K562 (cell line): Measurements from ENCODE around the gene JAKMIP1. TPM values are rescaled to one million over a fixed set of nuclear protein-coding genes. Genes with fewer than 3 reads are reported as not detected.

Experiments used
- ATAC-seq: fragments of 200-7000 bp; cut with Tn5 transposase; 3 replicates; pipeline ENCODE4 v1.9.1; 2020; ENCODE audit warnings: moderate library complexity
- BruUV-seq: library from RNA; stranded (reverse); fragments of 400-500 nt; replicated peaks from 2 replicates; lab custom pipeline; 2021; lab: Mats Ljungman, UMichigan
- CTCF ChIA-PET: fragments of 300-600 bp; formaldehyde crosslinking; extraction: SDS; loops from one replicate; lab custom pipeline; 2021; ENCODE audit warnings: low intra/inter-chr PET ratio; lab: Yijun Ruan, JAX
- POLR2A ChIA-PET: fragments of 300-600, 350-650 bp; sonication (Branson Sonifier 250); formaldehyde crosslinking; extraction: SDS; loops from one replicate; lab custom pipeline; 2021; ENCODE audit warnings: antibody characterized with exemption, inconsistent platforms; lab: Yijun Ruan, JAX
- DNase-seq, 4 experiments: peaks; one replicate each; pipeline versions ENCODE4 v3.0.0 to v3.0.0-alpha.2; 2011 to 2018; ENCODE audit warnings: low spot score in 3 of 4, mixed read lengths in 3 of 4; ENCODE audit errors: extremely low read depth in 1 of 4
- FAIRE-seq: peaks from 2 replicates; lab custom pipeline; 2011; peaks lifted over from hg19 to GRCh38; lab: Jason Lieb, UNC
- H2AFZ ChIP-seq: 2 replicates; pipeline ENCODE4 v1.6.0; 2011; ENCODE audit warnings: low read depth, low read length, control low read depth, inconsistent platforms
- H3K27ac ChIP-seq: fragments of 200-600 bp; 3 replicates; pipeline ENCODE4 v1.8.0; 2011; ENCODE audit warnings: low read depth, mild to moderate bottlenecking, control low read depth, inconsistent platforms, low read length, moderate library complexity, mixed read lengths; ENCODE audit errors: extremely low read depth
- H3K27me3 ChIP-seq, 2 experiments: fragments of 300-600 bp in 1 of 2; 2 replicates in 1 of 2; 3 replicates in 1 of 2; pipeline versions ENCODE4 v1.6.0 to v1.8.0; 2011; ENCODE audit warnings: inconsistent platforms in 2 of 2, low read length in 2 of 2, mild to moderate bottlenecking in 1 of 2, mixed read lengths in 1 of 2, moderate library complexity in 1 of 2; ENCODE audit not compliant: control insufficient read depth in 2 of 2, insufficient read depth in 2 of 2
- H3K36me3 ChIP-seq: fragments of 300-600 bp; 3 replicates; pipeline ENCODE4 v1.8.0; 2011; ENCODE audit warnings: mild to moderate bottlenecking, low read length, inconsistent platforms; ENCODE audit not compliant: control insufficient read depth, insufficient read depth
- H3K4me1 ChIP-seq, 2 experiments: fragments of 200-600 bp in 1 of 2; replicated peaks in 1 of 2; 2 replicates in 1 of 2; 3 replicates in 1 of 2; pipeline versions ENCODE4 v1.5.1 to v1.8.0; 2011; ENCODE audit warnings: inconsistent platforms in 2 of 2, low read length in 2 of 2, mild to moderate bottlenecking in 1 of 2, mixed read lengths in 1 of 2, moderate library complexity in 1 of 2; ENCODE audit not compliant: control insufficient read depth in 2 of 2, insufficient read depth in 2 of 2
- H3K4me2 ChIP-seq: 2 replicates; pipeline ENCODE4 v1.6.1; 2011; ENCODE audit warnings: low read length, control low read depth, inconsistent platforms, mixed read lengths; ENCODE audit not compliant: insufficient read depth
- H3K4me3 ChIP-seq: fragments of 200-600 bp; sonication (generic), shearing (Covaris generic); 2 replicates; pipeline ENCODE4 v1.5.1; 2016; ENCODE audit warnings: control low read depth, inconsistent platforms
- H3K79me2 ChIP-seq: fragments of 200-600 bp; 3 replicates; pipeline ENCODE4 v1.8.0; 2011; ENCODE audit warnings: low read length, inconsistent platforms; ENCODE audit not compliant: control insufficient read depth, insufficient read depth
- H3K9ac ChIP-seq, 2 experiments: 2 replicates each; pipeline versions ENCODE4 v1.6.0 to v1.6.1; 2011; ENCODE audit warnings: low read depth in 2 of 2, low read length in 2 of 2, control low read depth in 1 of 2, inconsistent platforms in 1 of 2, mild to moderate bottlenecking in 1 of 2, mixed read lengths in 1 of 2; ENCODE audit not compliant: insufficient read depth in 1 of 2
- H3K9me1 ChIP-seq: one replicate; pipeline ENCODE4 v1.6.0; 2011; ENCODE audit warnings: inconsistent platforms, mild to moderate bottlenecking, low read length, moderate library complexity; ENCODE audit not compliant: control insufficient read depth, insufficient read depth
- H3K9me3 ChIP-seq: replicated peaks from 2 replicates; pipeline ENCODE4 v1.5.1; 2011; ENCODE audit warnings: low read depth, low read length, inconsistent platforms; ENCODE audit not compliant: control insufficient read depth, insufficient read depth
- H4K20me1 ChIP-seq: replicated peaks from 2 replicates; pipeline ENCODE4 v1.6.1; 2011; ENCODE audit warnings: low read length, inconsistent platforms, mixed read lengths; ENCODE audit not compliant: control insufficient read depth, insufficient read depth
- BRF1 ChIP-seq: IDR thresholded peaks from 3 replicates; pipeline ENCODE4 v1.6.1; 2011; ENCODE audit warnings: borderline replicate concordance, mild to moderate bottlenecking; ENCODE audit not compliant: insufficient read length; ENCODE audit errors: extremely low read depth
- CBX1 ChIP-seq: sonication (generic); IDR thresholded peaks from 2 replicates; pipeline ENCODE4 v1.6.1; 2016; ENCODE audit warnings: antibody characterized with exemption, low read depth, mild to moderate bottlenecking
- CBX3 ChIP-seq, 2 experiments: IDR thresholded peaks; 1 replicate in 1 of 2; 2 replicates in 1 of 2; pipeline ENCODE4 v1.6.1; 2012; ENCODE audit warnings: inconsistent platforms in 2 of 2, low read length in 2 of 2, borderline replicate concordance in 1 of 2, control low read depth in 1 of 2
- FOXM1 ChIP-seq, 2 experiments: fragments of 450-650 bp in 1 of 2; sonication (generic) in 1 of 2; formaldehyde crosslinking in 1 of 2; IDR thresholded peaks; 2 replicates each; pipeline versions ENCODE4 v1.6.1 to v1.9.0; 2017 to 2022; ENCODE audit warnings: low read depth in 2 of 2, mild to moderate bottlenecking in 2 of 2, missing genetic modification reagents in 1 of 2, moderate library complexity in 1 of 2
- HDAC8 ChIP-seq: fragments of 450-650 bp; IDR thresholded peaks from 2 replicates; pipeline ENCODE4 v1.6.1; 2016; ENCODE audit warnings: mild to moderate bottlenecking, missing genetic modification characterization, moderate library complexity, missing compliant biosample characterization
- HEY1 ChIP-seq: fragments of 250-450 bp; sonication (Bioruptor Pico); IDR thresholded peaks from 2 replicates; pipeline ENCODE4 v1.5.0; 2020; ENCODE audit warnings: mild to moderate bottlenecking, moderate library complexity, borderline replicate concordance
- HNRNPK ChIP-seq: fragments of 200-400 bp; formaldehyde crosslinking; IDR thresholded peaks from one replicate; pipeline ENCODE4 v1.6.1; 2018; ENCODE audit warnings: mild to moderate bottlenecking, low read depth, low read length; ENCODE audit not compliant: poor library complexity, severe bottlenecking
- NUFIP1 ChIP-seq: fragments of 450-650 bp; IDR thresholded peaks from 2 replicates; pipeline ENCODE4 v1.6.1; 2018; ENCODE audit not compliant: partially characterized antibody
- PRMT5 ChIP-seq: sonication (generic); formaldehyde crosslinking; IDR thresholded peaks from 2 replicates; pipeline ENCODE4 v1.5.0; 2020; ENCODE audit warnings: missing genetic modification reagents
- RBBP5 ChIP-seq: fragments of 200-600 bp; sonication (generic); IDR thresholded peaks from 2 replicates; pipeline ENCODE4 v1.6.1; 2012; ENCODE audit warnings: borderline replicate concordance, mild to moderate bottlenecking, low read length, control low read depth, inconsistent platforms; ENCODE audit not compliant: insufficient read depth, poor library complexity, severe bottlenecking
- RHOXF2B ChIP-seq: fragments of 250-450 bp; sonication (Bioruptor Pico); conservative IDR thresholded peaks from 2 replicates; pipeline ENCODE4 v1.5.1; 2021
- ZFP36 ChIP-seq: fragments of 150-350 bp; IDR thresholded peaks from 2 replicates; pipeline ENCODE4 v1.6.1; 2018; ENCODE audit warnings: low read length, low read depth; ENCODE audit not compliant: partially characterized antibody
- ZKSCAN1 ChIP-seq: fragments of 150-350 bp; IDR thresholded peaks from 2 replicates; pipeline ENCODE4 v1.6.1; 2016; ENCODE audit warnings: low read depth, low read length
- ZNF134 ChIP-seq: fragments of 250-450 bp; sonication (Bioruptor Pico); conservative IDR thresholded peaks from 2 replicates; pipeline ENCODE4 v1.4.0; 2020
- ZNF436 ChIP-seq: fragments of 250-450, 450-650 bp; sonication (Bioruptor Pico); formaldehyde crosslinking; IDR thresholded peaks from 2 replicates; pipeline ENCODE4 v1.7.0; 2020; ENCODE audit warnings: mild to moderate bottlenecking
- ZSCAN29 ChIP-seq: fragments of 450-650 bp; IDR thresholded peaks from 2 replicates; pipeline ENCODE4 v1.6.1; 2017
- WGBS: fragments of 100-300 bp; shearing (Covaris generic); methylation state at CpG from one replicate; pipeline ENCODE4 v1.1.6; 2016; ENCODE audit warnings: low coverage, mixed read lengths; ENCODE audit not compliant: insufficient coverage; ENCODE audit errors: missing lambda C conversion rate; 5-methylcytosine and 5-hydroxymethylcytosine counted together
- in situ Hi-C: fragments of 300-500 bp; cut with MboI; formaldehyde crosslinking; loops from 4 replicates; pipeline ENCODE4 v1.15.0; 2018; ENCODE audit warnings: inconsistent platforms, mixed read lengths
- intact Hi-C: fragments of 100-400 bp; cut with micrococcal nuclease; formaldehyde crosslinking; loops from 2 replicates; pipeline ENCODE4 v1.14.2; 2022
- polyA plus RNA-seq, 8 experiments: library from polyadenylated mRNA; depleted of rRNA in 4 of 8; stranded (reverse) in 5 of 8; unstranded in 3 of 8; fragments of >200 nt; fragmentation: Nextera tagmentation in 2 of 8; fragmentation: Illumina TruSeq in 1 of 8; extraction: Ambion mirVana in 2 of 8; extraction: Trizol in 1 of 8; gene quantifications; 2 replicates each; pipeline versions ENCODE4 v1.2.1 to v1.2.3, GENCODE V29; 2011 to 2014; ENCODE audit warnings: inconsistent platforms in 1 of 8, missing spikeins in 1 of 8
- total RNA-seq, 7 experiments: library from RNA; depleted of rRNA in 6 of 7; stranded (reverse); fragments of >200 nt in 6 of 7; fragmentation: Illumina TruSeq in 2 of 7; extraction: Trizol in 2 of 7; gene quantifications; 2 replicates each; pipeline versions ENCODE4 v1.2.1 to v1.2.3, GENCODE V29; 2011 to 2021; ENCODE audit warnings: low replicate concordance in 1 of 7
- TF ChIP-seq, protein P1 (sequence below): fragments of 250-450 bp; sonication (Bioruptor Pico); IDR thresholded peaks from 2 replicates; pipeline ENCODE4 v1.5.1; 2021; ENCODE audit warnings: mild to moderate bottlenecking
- TF ChIP-seq, protein P2 (sequence below): fragments of 200-400 bp; formaldehyde crosslinking; IDR thresholded peaks from 2 replicates; pipeline ENCODE4 v1.6.1; 2017; ENCODE audit warnings: mild to moderate bottlenecking, low read depth, low read length, moderate library complexity

JAKMIP1 gene
- total and polyA plus RNA-seq, 9 of the 15 experiments (the other 6 are each of a cell fraction or from before 2014, with no cell fraction given): not detected

DNA sequence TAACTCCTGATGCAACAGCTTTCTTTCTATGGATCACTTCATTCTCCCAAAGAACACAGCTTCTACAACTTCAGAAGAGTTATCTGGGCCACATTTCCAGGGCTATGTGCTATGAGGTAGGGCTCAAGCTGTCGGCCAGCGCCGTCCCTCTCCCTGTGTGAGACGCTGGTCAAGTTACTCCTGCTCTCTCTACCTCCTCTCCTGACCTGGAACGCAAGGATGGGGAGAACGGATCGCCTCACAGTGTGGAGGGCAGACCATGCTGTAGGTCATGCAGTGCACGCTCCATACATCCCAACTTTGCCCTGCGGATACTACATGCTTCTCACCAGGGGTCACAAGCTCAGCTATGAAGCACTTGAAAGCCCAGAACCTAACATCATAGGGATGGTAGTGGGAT, 42.4 kb downstream of the JAKMIP1 start (continued):
- no peak for TF ChIP-seq FOXM1 (IDR thresholded peaks at IDR 0.05; ENCODE audit: low read depth)
- TF ChIP-seq FOXM1 (CRISPR knock-in tag; IDR thresholded peaks at IDR 0.05; ENCODE audit: low read depth): no peak
- TF ChIP-seq CBX1: no peak
- no peak for TF ChIP-seq BRF1

DNA sequence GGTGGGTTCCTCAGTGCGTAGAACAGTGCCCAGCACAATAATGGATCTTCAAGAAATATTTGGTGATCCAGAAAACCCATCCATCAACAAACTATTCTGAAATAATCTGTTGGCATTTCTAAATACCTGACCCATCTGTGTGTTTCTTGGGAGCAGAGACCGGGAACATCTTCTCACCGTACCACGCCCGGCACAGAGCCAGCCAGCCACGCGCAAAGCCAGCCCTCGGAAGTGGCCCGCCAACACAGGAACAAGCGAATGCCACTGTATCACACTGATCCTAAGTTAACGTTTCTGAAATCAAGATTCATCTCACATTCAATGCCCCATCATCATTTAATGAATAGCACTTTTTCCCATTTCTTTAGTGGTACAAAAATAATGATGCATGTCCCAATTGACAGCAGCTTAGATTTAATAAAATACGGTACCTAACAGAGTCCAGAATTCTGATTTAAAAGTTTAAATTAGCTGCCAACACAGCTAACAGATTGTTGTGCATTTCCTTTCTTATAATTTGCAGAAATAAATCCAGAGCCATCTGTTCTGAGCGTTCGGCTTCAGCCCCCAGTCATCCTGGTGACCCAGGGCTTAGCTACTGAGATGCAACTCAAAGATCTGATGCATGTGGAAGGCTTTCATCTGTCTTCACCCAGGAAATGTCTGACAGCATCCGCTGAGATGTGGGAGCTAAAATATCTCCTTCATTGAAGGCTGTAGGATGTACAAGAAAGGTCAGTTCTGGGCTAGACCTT, 44.2 kb downstream of the JAKMIP1 start:
- Histone ChIP-seq H3K9me3 (no peaks in the 10 kb centered on the region), H4K20me1 (no peaks in the 10 kb centered on the region), H3K4me3 (no peak overlapping the region), H3K27me3 (peaks cover 3 to 35% of the 10 kb centered on the region in 2 experiments; a peak in 4 of 5 replicates), H3K4me2 (no peak overlapping the region), H3K36me3 (no peaks in the 10 kb centered on the region), H2AFZ (no peak overlapping the region), H3K79me2 (no peaks in the 10 kb centered on the region), H3K9me1 (peaks cover 4% of the 10 kb centered on the region), H3K27ac (no peak overlapping the region), H3K9ac (no peak overlapping the region), H3K4me1 (no peaks in the 10 kb centered on the region)
- ATAC-seq: no peak
- intact Hi-C loops: no loop called here
- under 1% methylated on average over 15 of the region's 15 CpGs for WGBS
- CTCF ChIA-PET: no interaction called here
- no peak for FAIRE-seq
- in situ Hi-C loops: no loop called here
- no TSS peak for BruUV-seq
- POLR2A ChIA-PET: no interaction called here
- DNase-seq: no peak
- TF ChIP-seq ZNF134: no peak
- TF ChIP-seq CBX3 (IDR thresholded peaks at IDR 0.05; ENCODE audit: borderline replicate concordance in 1 of 2, low read length in 2 of 2): no peak
- TF ChIP-seq ZKSCAN1: no peak
- TF ChIP-seq, protein P1, sequence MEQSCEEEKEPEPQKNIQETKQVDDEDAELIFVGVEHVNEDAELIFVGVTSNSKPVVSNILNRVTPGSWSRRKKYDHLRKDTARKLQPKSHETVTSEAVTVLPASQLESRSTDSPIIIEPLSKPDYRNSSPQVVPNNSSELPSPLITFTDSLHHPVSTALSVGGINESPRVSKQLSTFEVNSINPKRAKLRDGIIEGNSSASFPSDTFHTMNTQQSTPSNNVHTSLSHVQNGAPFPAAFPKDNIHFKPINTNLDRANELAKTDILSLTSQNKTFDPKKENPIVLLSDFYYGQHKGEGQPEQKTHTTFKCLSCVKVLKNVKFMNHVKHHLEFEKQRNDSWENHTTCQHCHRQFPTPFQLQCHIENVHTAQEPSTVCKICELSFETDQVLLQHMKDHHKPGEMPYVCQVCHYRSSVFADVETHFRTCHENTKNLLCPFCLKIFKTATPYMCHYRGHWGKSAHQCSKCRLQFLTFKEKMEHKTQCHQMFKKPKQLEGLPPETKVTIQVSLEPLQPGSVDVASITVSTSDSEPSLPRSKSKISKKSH (CRISPR knock-in tag): no peak
- TF ChIP-seq ZNF436 (CRISPR knock-in tag): no peak
- TF ChIP-seq, protein P2, sequence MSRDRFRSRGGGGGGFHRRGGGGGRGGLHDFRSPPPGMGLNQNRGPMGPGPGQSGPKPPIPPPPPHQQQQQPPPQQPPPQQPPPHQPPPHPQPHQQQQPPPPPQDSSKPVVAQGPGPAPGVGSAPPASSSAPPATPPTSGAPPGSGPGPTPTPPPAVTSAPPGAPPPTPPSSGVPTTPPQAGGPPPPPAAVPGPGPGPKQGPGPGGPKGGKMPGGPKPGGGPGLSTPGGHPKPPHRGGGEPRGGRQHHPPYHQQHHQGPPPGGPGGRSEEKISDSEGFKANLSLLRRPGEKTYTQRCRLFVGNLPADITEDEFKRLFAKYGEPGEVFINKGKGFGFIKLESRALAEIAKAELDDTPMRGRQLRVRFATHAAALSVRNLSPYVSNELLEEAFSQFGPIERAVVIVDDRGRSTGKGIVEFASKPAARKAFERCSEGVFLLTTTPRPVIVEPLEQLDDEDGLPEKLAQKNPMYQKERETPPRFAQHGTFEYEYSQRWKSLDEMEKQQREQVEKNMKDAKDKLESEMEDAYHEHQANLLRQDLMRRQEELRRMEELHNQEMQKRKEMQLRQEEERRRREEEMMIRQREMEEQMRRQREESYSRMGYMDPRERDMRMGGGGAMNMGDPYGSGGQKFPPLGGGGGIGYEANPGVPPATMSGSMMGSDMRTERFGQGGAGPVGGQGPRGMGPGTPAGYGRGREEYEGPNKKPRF: no peak
- no peak for TF ChIP-seq HDAC8
- no peak for TF ChIP-seq PRMT5 (CRISPR knock-in tag)
- TF ChIP-seq NUFIP1: no peak
- no peak for TF ChIP-seq BRF1
- no peak for TF ChIP-seq ZSCAN29
- no peak for TF ChIP-seq ZFP36
- TF ChIP-seq HNRNPK: no peak
- no peak for TF ChIP-seq HEY1 (CRISPR knock-in tag)
- TF ChIP-seq RHOXF2B (CRISPR knock-in tag): no peak
- no peak for TF ChIP-seq RBBP5
